Measurements from ENCODE around the gene EVX2.

GRCh38 chr2:176123411-176124109 lies 39.8 kb upstream of the EVX2 start:
- TF ChIP-seq CTCF (IDR thresholded peaks at IDR 0.05; ENCODE audit: low read depth, low read length, poor library complexity, severe bottlenecking) (no peak), EZH2phosphoT487 (IDR thresholded peaks at IDR 0.05; ENCODE audit: borderline replicate concordance, low read length) (no peak)
